IMR-90 (cell line): Measurements from ENCODE around the gene KCNE4. TPM values are rescaled to one million over a fixed set of nuclear protein-coding genes. Genes with fewer than 3 reads are reported as not detected.

Source experiments
- ATAC-seq: fragments of 200-7000 bp; cut with Tn5 transposase; 2 replicates; pipeline ENCODE4 v1.9.1; 2020; ENCODE audit warnings: low read depth, mild to moderate bottlenecking, moderate library complexity
- Bru-seq: library from RNA; stranded (reverse); fragments of 400-500 nt; gene quantifications from one replicate; lab custom pipeline; 2021; lab: Mats Ljungman, UMichigan
- BruChase-seq, 2 experiments: library from RNA; stranded (reverse); fragments of 400-500 nt; gene quantifications; one replicate each; lab custom pipeline; 2021; lab: Mats Ljungman, UMichigan
- BruUV-seq: library from RNA; stranded (reverse); fragments of 400-500 nt; replicated peaks from 2 replicates; lab custom pipeline; 2021; lab: Mats Ljungman, UMichigan
- CTCF ChIA-PET: fragments of 300-600 bp; formaldehyde crosslinking; extraction: SDS; loops from one replicate; lab custom pipeline; 2021; ENCODE audit warnings: antibody characterized with exemption; lab: Yijun Ruan, JAX
- POLR2A ChIA-PET: fragments of 300-600 bp; sonication (Branson Sonifier 250); formaldehyde crosslinking; loops from one replicate; lab custom pipeline; 2022; ENCODE audit warnings: antibody characterized with exemption; ENCODE audit not compliant: unreplicated experiment; lab: Charles Lee
- DNase-seq: peaks from one replicate; pipeline ENCODE4 v3.0.0; 2013
- H2AFZ ChIP-seq: replicated peaks from 2 replicates; pipeline ENCODE3; 2013; ENCODE audit warnings: low read length, mild to moderate bottlenecking; ENCODE audit not compliant: poor library complexity
- H2AK5ac ChIP-seq: 2 replicates; pipeline ENCODE4 v1.6.1; 2013; ENCODE audit warnings: low read depth, low read length, inconsistent platforms
- H2AK9ac ChIP-seq: replicated peaks from 2 replicates; pipeline ENCODE3; 2013; ENCODE audit warnings: mild to moderate bottlenecking, low read depth, low read length, moderate library complexity; ENCODE audit not compliant: poor library complexity
- H2BK120ac ChIP-seq: 2 replicates; pipeline ENCODE4 v1.6.1; 2013; ENCODE audit warnings: low read depth, low read length, inconsistent platforms
- H2BK15ac ChIP-seq: 3 replicates; pipeline ENCODE4 v1.6.1; 2013; ENCODE audit warnings: low read depth, low read length, inconsistent platforms
- H2BK20ac ChIP-seq: 2 replicates; pipeline ENCODE4 v1.6.1; 2013; ENCODE audit warnings: low read depth, mild to moderate bottlenecking, inconsistent platforms, low read length, moderate library complexity
- H2BK5ac ChIP-seq: 2 replicates; pipeline ENCODE4 v1.6.1; 2013; ENCODE audit warnings: mild to moderate bottlenecking, low read depth, low read length, inconsistent platforms; ENCODE audit not compliant: poor library complexity, severe bottlenecking
- H3K14ac ChIP-seq: replicated peaks from 2 replicates; pipeline ENCODE4 v1.6.1; 2013; ENCODE audit warnings: low read depth, low read length, inconsistent platforms
- H3K18ac ChIP-seq: 2 replicates; pipeline ENCODE4 v1.6.1; 2013; ENCODE audit warnings: low read depth, low read length, control low read depth
- H3K23ac ChIP-seq: 2 replicates; pipeline ENCODE4 v1.6.1; 2013; ENCODE audit warnings: low read depth, low read length, inconsistent platforms
- H3K27ac ChIP-seq: 2 replicates; pipeline ENCODE4 v1.5.1; 2013; ENCODE audit warnings: mild to moderate bottlenecking, control low read depth, low read length; ENCODE audit not compliant: insufficient read depth
- H3K27me3 ChIP-seq: 2 replicates; pipeline ENCODE4 v1.6.1; 2013; ENCODE audit warnings: low read length; ENCODE audit not compliant: control insufficient read depth, insufficient read depth
- H3K36me3 ChIP-seq: 2 replicates; pipeline ENCODE4 v1.6.1; 2013; ENCODE audit warnings: low read length, mixed read lengths; ENCODE audit not compliant: control insufficient read depth, insufficient read depth
- H3K4ac ChIP-seq: 2 replicates; pipeline ENCODE4 v1.6.1; 2013; ENCODE audit warnings: low read depth, low read length, inconsistent platforms
- H3K4me1 ChIP-seq: 2 replicates; pipeline ENCODE4 v1.6.1; 2013; ENCODE audit warnings: low read length, mixed read lengths; ENCODE audit not compliant: control insufficient read depth, insufficient read depth
- H3K4me2 ChIP-seq: 2 replicates; pipeline ENCODE4 v1.6.1; 2013; ENCODE audit warnings: low read depth, mild to moderate bottlenecking, control low read depth, low read length, moderate library complexity
- H3K4me3 ChIP-seq: 2 replicates; pipeline ENCODE4 v1.5.1; 2013; ENCODE audit warnings: low read depth, mild to moderate bottlenecking, control low read depth, low read length, moderate library complexity; ENCODE audit not compliant: insufficient read depth
- H3K56ac ChIP-seq: 2 replicates; pipeline ENCODE4 v1.6.1; 2013; ENCODE audit warnings: low read length, inconsistent platforms; ENCODE audit not compliant: insufficient read depth; ENCODE audit errors: extremely low read depth
- H3K79me1 ChIP-seq, 2 experiments: 2 replicates each; pipeline ENCODE4 v1.6.1; 2013; ENCODE audit warnings: low read length in 2 of 2, inconsistent platforms in 1 of 2, low read depth in 1 of 2
- H3K9ac ChIP-seq: 2 replicates; pipeline ENCODE4 v1.6.1; 2013; ENCODE audit warnings: low read depth, low read length, control low read depth
- H3K9me1 ChIP-seq: 2 replicates; pipeline ENCODE4 v1.6.1; 2013; ENCODE audit warnings: low read length, inconsistent platforms; ENCODE audit not compliant: insufficient read depth
- H3K9me3 ChIP-seq: 2 replicates; pipeline ENCODE4 v1.6.1; 2013; ENCODE audit warnings: low read length; ENCODE audit not compliant: control insufficient read depth, insufficient read depth
- H4K20me1 ChIP-seq: 2 replicates; pipeline ENCODE4 v1.6.1; 2013; ENCODE audit warnings: low read length, inconsistent platforms; ENCODE audit not compliant: insufficient read depth
- H4K5ac ChIP-seq: 2 replicates; pipeline ENCODE4 v1.6.1; 2013; ENCODE audit warnings: mild to moderate bottlenecking, low read depth, low read length, control low read depth
- H4K8ac ChIP-seq, 2 experiments: 2 replicates each; pipeline ENCODE4 v1.6.1; 2013; ENCODE audit warnings: low read depth in 2 of 2, low read length in 2 of 2, control low read depth in 1 of 2, inconsistent platforms in 1 of 2
- H4K91ac ChIP-seq: 2 replicates; pipeline ENCODE4 v1.6.1; 2013; ENCODE audit warnings: low read depth, low read length, inconsistent platforms; ENCODE audit not compliant: insufficient read depth
- CEBPB ChIP-seq: IDR thresholded peaks from 2 replicates; pipeline ENCODE4 v1.6.1; 2012; ENCODE audit warnings: low read depth, low read length, improper control_type of control experiment
- FOS ChIP-seq: fragments of 150-350 bp; IDR thresholded peaks from 2 replicates; pipeline ENCODE4 v1.6.1; 2016; ENCODE audit warnings: low read depth, low read length
- MAFK ChIP-seq: IDR thresholded peaks from 2 replicates; pipeline ENCODE4 v1.6.1; 2012; ENCODE audit warnings: low read depth, low read length, improper control_type of control experiment
- MAZ ChIP-seq: IDR thresholded peaks from 2 replicates; pipeline ENCODE4 v1.6.1; 2012; ENCODE audit warnings: low read depth, mild to moderate bottlenecking, low read length, improper control_type of control experiment, moderate library complexity, borderline replicate concordance
- MXI1 ChIP-seq: IDR thresholded peaks from 2 replicates; pipeline ENCODE4 v1.6.1; 2012; ENCODE audit warnings: low read depth, mild to moderate bottlenecking, low read length, moderate library complexity, borderline replicate concordance
- NFE2L2 ChIP-seq: fragments of 150-350 bp; IDR thresholded peaks from 2 replicates; pipeline ENCODE4 v1.6.1; 2016; ENCODE audit warnings: low read depth, mild to moderate bottlenecking, low read length
- POLR2A ChIP-seq: IDR thresholded peaks from 2 replicates; pipeline ENCODE4 v1.6.1; 2012; ENCODE audit warnings: mild to moderate bottlenecking, low read depth, low read length
- RAD21 ChIP-seq: IDR thresholded peaks from 2 replicates; pipeline ENCODE4 v1.6.1; 2012; ENCODE audit warnings: low read length, improper control_type of control experiment
- WGBS, 2 experiments: methylation state at CpG; one replicate each; pipeline versions ENCODE4 v1.1.5 to v1.1.7; 2013; ENCODE audit warnings: missing lambda C conversion rate in 2 of 2; ENCODE audit not compliant: insufficient read length in 1 of 2; ENCODE audit errors: extremely low coverage in 2 of 2; 5-methylcytosine and 5-hydroxymethylcytosine counted together
- dilution Hi-C: fragments of 300-500 bp; cut with HindIII; formaldehyde crosslinking; loops from one replicate; pipeline ENCODE4 v1.14.3; 2018; ENCODE audit warnings: low sequenced_read_pairs; ENCODE audit not compliant: unreplicated experiment
- in situ Hi-C: fragments of 300-500 bp; cut with MboI; formaldehyde crosslinking; loops from 3 replicates; pipeline ENCODE4 v1.14.3; 2019; ENCODE audit warnings: low sequenced_read_pairs, inconsistent platforms, mixed read lengths
- intact Hi-C: fragments of 100-400 bp; cut with micrococcal nuclease; formaldehyde crosslinking; loops from 2 replicates; pipeline ENCODE4 v1.10.0; 2022
- long read RNA-seq: library from polyadenylated mRNA; unstranded; transcript quantifications from one replicate; pipeline ENCODE4 v2.0.0, GENCODE V29; 2021; ENCODE audit not compliant: unreplicated experiment
- polyA plus RNA-seq, 3 experiments: library from polyadenylated mRNA; depleted of rRNA; stranded (reverse); fragments of >200 nt; gene quantifications; 2 replicates each; pipeline ENCODE4 v1.2.3, GENCODE V29; 2012; ENCODE audit warnings: low replicate concordance in 1 of 3
- total RNA-seq: library from RNA; depleted of rRNA; stranded (reverse); fragments of >200 nt; gene quantifications from 2 replicates; pipeline ENCODE4 v1.2.3, GENCODE V29; 2012; rRNA removed
- TF ChIP-seq, protein P1 (sequence below): conservative IDR thresholded peaks from 2 replicates; pipeline ENCODE4 v1.5.1; 2012; ENCODE audit warnings: mild to moderate bottlenecking, low read depth, low read length, improper control_type of control experiment
- TF ChIP-seq, protein P2 (sequence below): fragments of 150-350 bp; IDR thresholded peaks from 2 replicates; pipeline ENCODE4 v1.6.1; 2016; ENCODE audit warnings: low read depth, mild to moderate bottlenecking, low read length, moderate library complexity, borderline replicate concordance
- TF ChIP-seq, protein P3 (sequence below): fragments of 150-350 bp; IDR thresholded peaks from 2 replicates; pipeline ENCODE4 v1.6.1; 2017; ENCODE audit warnings: mild to moderate bottlenecking, antibody characterized with exemption, low read length, low read depth

Gene KCNE4, protein sequence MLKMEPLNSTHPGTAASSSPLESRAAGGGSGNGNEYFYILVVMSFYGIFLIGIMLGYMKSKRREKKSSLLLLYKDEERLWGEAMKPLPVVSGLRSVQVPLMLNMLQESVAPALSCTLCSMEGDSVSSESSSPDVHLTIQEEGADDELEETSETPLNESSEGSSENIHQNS
- total RNA-seq, result 6.6 and 8.3 TPM in 2 replicates
- 6.8 and 8.1 TPM in 2 replicates for polyA plus RNA-seq (2012; rRNA removed)
- 7.4 and 17.0 TPM in 2 replicates for polyA plus RNA-seq (2012; cell fraction: cytosol; rRNA removed)
- polyA plus RNA-seq (2012; cell fraction: nucleus; rRNA removed; ENCODE audit: low replicate concordance), result 17.7 and 50.6 TPM in 2 replicates
- Bru-seq, nascent RNA, result percentile 77 among the genes with signal in this experiment
- percentile 67 among the genes with signal in this experiment for BruChase-seq, experiment 1, labeled RNA remaining after a 6-hour chase
- percentile 85 among the genes with signal in this experiment for BruChase-seq, experiment 2, labeled RNA remaining after a 2-hour chase
- long read RNA-seq, transcript KCNE4-201 (2 exons, 3,291 nt), result major isoform, 8 of 14 reads
- long read RNA-seq, partial matches to known transcripts, result 0 of 14 reads
- long read RNA-seq, other reads (novel, unspliced or antisense), result 6 of 14 reads

GRCh38 chr2:223051693-223052289 lies at the start of gene KCNE4:
Gene KCNE4, plus strand, starts transcription at chr2:223052190. Its CDS starts 641 bp downstream, at chr2:223052831.
- dilution Hi-C loops, result no loop called here
- peak; percentile 63; the same call in 1 of the 2 replicates for TF ChIP-seq MXI1
- TF ChIP-seq, protein P1, sequence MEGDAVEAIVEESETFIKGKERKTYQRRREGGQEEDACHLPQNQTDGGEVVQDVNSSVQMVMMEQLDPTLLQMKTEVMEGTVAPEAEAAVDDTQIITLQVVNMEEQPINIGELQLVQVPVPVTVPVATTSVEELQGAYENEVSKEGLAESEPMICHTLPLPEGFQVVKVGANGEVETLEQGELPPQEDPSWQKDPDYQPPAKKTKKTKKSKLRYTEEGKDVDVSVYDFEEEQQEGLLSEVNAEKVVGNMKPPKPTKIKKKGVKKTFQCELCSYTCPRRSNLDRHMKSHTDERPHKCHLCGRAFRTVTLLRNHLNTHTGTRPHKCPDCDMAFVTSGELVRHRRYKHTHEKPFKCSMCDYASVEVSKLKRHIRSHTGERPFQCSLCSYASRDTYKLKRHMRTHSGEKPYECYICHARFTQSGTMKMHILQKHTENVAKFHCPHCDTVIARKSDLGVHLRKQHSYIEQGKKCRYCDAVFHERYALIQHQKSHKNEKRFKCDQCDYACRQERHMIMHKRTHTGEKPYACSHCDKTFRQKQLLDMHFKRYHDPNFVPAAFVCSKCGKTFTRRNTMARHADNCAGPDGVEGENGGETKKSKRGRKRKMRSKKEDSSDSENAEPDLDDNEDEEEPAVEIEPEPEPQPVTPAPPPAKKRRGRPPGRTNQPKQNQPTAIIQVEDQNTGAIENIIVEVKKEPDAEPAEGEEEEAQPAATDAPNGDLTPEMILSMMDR, result no peak
- TF ChIP-seq POLR2A, result peak; percentile 94
- TF ChIP-seq, protein P2, sequence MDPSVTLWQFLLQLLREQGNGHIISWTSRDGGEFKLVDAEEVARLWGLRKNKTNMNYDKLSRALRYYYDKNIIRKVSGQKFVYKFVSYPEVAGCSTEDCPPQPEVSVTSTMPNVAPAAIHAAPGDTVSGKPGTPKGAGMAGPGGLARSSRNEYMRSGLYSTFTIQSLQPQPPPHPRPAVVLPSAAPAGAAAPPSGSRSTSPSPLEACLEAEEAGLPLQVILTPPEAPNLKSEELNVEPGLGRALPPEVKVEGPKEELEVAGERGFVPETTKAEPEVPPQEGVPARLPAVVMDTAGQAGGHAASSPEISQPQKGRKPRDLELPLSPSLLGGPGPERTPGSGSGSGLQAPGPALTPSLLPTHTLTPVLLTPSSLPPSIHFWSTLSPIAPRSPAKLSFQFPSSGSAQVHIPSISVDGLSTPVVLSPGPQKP, result no peak
- TF ChIP-seq RAD21, result no peak
- 0 out of 2 replicates have a peak, but pooled peaks have one; percentile 19 for TF ChIP-seq NFE2L2
- TF ChIP-seq CEBPB, result no peak
- TF ChIP-seq, protein P3, sequence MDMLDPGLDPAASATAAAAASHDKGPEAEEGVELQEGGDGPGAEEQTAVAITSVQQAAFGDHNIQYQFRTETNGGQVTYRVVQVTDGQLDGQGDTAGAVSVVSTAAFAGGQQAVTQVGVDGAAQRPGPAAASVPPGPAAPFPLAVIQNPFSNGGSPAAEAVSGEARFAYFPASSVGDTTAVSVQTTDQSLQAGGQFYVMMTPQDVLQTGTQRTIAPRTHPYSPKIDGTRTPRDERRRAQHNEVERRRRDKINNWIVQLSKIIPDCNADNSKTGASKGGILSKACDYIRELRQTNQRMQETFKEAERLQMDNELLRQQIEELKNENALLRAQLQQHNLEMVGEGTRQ, result peak; percentile 92
- TF ChIP-seq MAZ, result peak; percentile 53; the same call in 1 of the 2 replicates
- TF ChIP-seq FOS, result no peak
- TF ChIP-seq MAFK, result no peak

More at GRCh38 chr2:223051693-223052289, at the start of gene KCNE4:
- peak within 1 kb of the TSS; percentile 71 for H2BK20ac ChIP-seq
- 6% methylated on average over 10 of the region's 19 CpGs; no CpG with 5 or more reads in 1 of the 2 experiments for WGBS, 2 experiments
- H3K18ac ChIP-seq, result peak within 1 kb of the TSS; percentile 72
- peak within 1 kb of the TSS; percentile 89 for H2AFZ ChIP-seq
- H4K91ac ChIP-seq, result peak within 1 kb of the TSS; percentile 90
- peak within 1 kb of the TSS; percentile 89 for H2BK5ac ChIP-seq
- H2BK120ac ChIP-seq, result peak within 1 kb of the TSS; percentile 80
- no TSS peak for BruUV-seq
- H3K14ac ChIP-seq, result peak within 1 kb of the TSS; percentile 86
- ChIA-PET CTCF (interaction anchor here (0.8 to 1.9 kb wide), 2 partner anchors 25 to 27 kb away, joined by 3 to 10 read pairs; no protein-coding TSS in a partner anchor), POLR2A (no interaction called here)
- intact Hi-C loops (loop anchor here (1.0 to 10.0 kb wide), 4 partner anchors 69 to 746 kb away; no protein-coding TSS in a partner anchor), in situ Hi-C loops (no loop called here)
- peak within 1 kb of the TSS; percentile 41 for H3K4me3 ChIP-seq
- H3K4me2 ChIP-seq, result peak within 1 kb of the TSS; percentile 79
- no peaks in the 10 kb centered on the region for H3K27me3 ChIP-seq
- peak within 1 kb of the TSS; percentile 69; the same call in 1 of the 2 replicates for H3K23ac ChIP-seq
- peaks cover 13% of the 10 kb centered on the region for H3K9me1 ChIP-seq
- H4K8ac ChIP-seq, result peak within 1 kb of the TSS; percentile 85 to 86; a peak in 3 of 4 replicates
- H3K4me1 ChIP-seq, result peaks cover 27% of the 10 kb centered on the region
- H3K9ac ChIP-seq, result peak within 1 kb of the TSS; percentile 67
- H3K56ac ChIP-seq, result peak within 1 kb of the TSS; percentile 76
- peak within 1 kb of the TSS; percentile 91 for H2AK9ac ChIP-seq
- H3K36me3 ChIP-seq, result no peaks in the 10 kb centered on the region
- peak within 1 kb of the TSS; percentile 85 for H3K4ac ChIP-seq
- ATAC-seq (peak; percentile 25), DNase-seq (peak; percentile 82)
- H3K27ac ChIP-seq, result peak within 1 kb of the TSS; percentile 68
- peak within 1 kb of the TSS; percentile 77; the same call in 2 of the 3 replicates for H2BK15ac ChIP-seq
- peak within 1 kb of the TSS; percentile 28 for H4K5ac ChIP-seq
- H2AK5ac ChIP-seq, result peak within 1 kb of the TSS; percentile 85
- no peaks in the 10 kb centered on the region for H3K9me3 ChIP-seq
- no peaks in the 10 kb centered on the region for H4K20me1 ChIP-seq
- peaks cover 6 to 21% of the 10 kb centered on the region in 2 experiments; a peak in 3 of 4 replicates for H3K79me1 ChIP-seq
